Activated naive CD8-positive, alpha-beta T cell treated with anti-CD3 and anti-CD28 coated beads, Interleukin-2, amount 10 ng/mL, durations not matched to agents 7 days and 5 days (primary cell): ENCODE results near the gene RABGAP1. TPM values are rescaled to one million over a fixed set of nuclear protein-coding genes. Genes with fewer than 3 reads are reported as not detected.

Experiments used
- ATAC-seq: fragments of 150-1000 bp; cut with Tn5 transposase; one replicate; pipeline ENCODE4 v1.10.0; 2021; ENCODE audit warnings: low read depth, moderate library complexity
- POLR2A ChIA-PET: fragments of 350-600 bp; sonication (Branson Sonifier 250); formaldehyde crosslinking; loops from one replicate; lab custom pipeline; 2021; ENCODE audit warnings: antibody characterized with exemption; lab: Charles Lee
- DNase-seq: peaks from one replicate; pipeline ENCODE4 v3.0.0; 2021
- H3K27ac Mint-ChIP-seq: one replicate; pipeline ENCODE4 v1.8.0; 2022; ENCODE audit warnings: mild to moderate bottlenecking, mixed read lengths
- H3K27me3 Mint-ChIP-seq: one replicate; pipeline ENCODE4 v1.8.0; 2022; ENCODE audit warnings: mild to moderate bottlenecking, moderate library complexity, mixed read lengths
- H3K36me3 Mint-ChIP-seq: one replicate; pipeline ENCODE4 v1.8.0; 2021; ENCODE audit warnings: mild to moderate bottlenecking, mixed read lengths
- H3K4me1 Mint-ChIP-seq: one replicate; pipeline ENCODE4 v1.8.0; 2021; ENCODE audit warnings: mixed read lengths
- H3K4me3 Mint-ChIP-seq: one replicate; pipeline ENCODE4 v1.8.0; 2022; ENCODE audit warnings: mild to moderate bottlenecking, moderate library complexity, mixed read lengths
- H3K9me3 Mint-ChIP-seq: one replicate; pipeline ENCODE4 v1.8.0; 2021; ENCODE audit warnings: mixed read lengths
- total RNA-seq, 2 experiments: library from RNA; stranded (reverse); gene quantifications; one replicate each; pipeline ENCODE4 v1.2.3, GENCODE V29; 2021

The RABGAP1 gene
- total RNA-seq, 2 experiments from 2014 or later, result 25.5 to 27.7 TPM

DNA sequence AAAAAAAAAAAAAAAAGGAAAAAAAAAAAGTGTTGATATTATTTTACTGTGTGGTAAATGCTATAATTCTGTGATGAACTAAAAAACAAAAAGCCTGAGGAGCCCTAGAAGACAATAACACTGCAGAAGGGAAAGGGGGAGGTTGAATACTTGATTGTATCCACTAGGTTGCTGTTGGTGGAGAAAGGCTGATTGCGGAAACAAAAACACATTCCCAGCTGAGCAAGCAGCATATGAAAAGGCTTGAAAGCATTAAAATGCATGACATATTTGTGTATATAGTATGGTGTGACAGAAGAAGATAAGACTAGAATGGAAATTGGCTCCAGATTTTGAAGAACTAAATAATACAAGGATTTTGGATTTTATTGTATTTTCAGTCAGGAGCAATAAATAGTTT, 8.9 kb downstream of the RABGAP1 start:
- ATAC-seq (no peak), DNase-seq (no peak)
- POLR2A ChIA-PET, result no interaction called here
- Mint-ChIP-seq H3K4me3 (no peak overlapping the region), H3K27me3 (no peaks in the 10 kb centered on the region), H3K36me3 (peaks cover 7% of the 10 kb centered on the region), H3K4me1 (peaks cover 25% of the 10 kb centered on the region), H3K27ac (no peak overlapping the region), H3K9me3 (no peaks in the 10 kb centered on the region)

- no peaks in the 10 kb centered on the region for H3K9me3 Mint-ChIP-seq
- H3K36me3 Mint-ChIP-seq, result peaks cover 7% of the 10 kb centered on the region
- H3K4me3 Mint-ChIP-seq, result no peak overlapping the region
- peaks cover 24% of the 10 kb centered on the region for H3K4me1 Mint-ChIP-seq
- no peak for DNase-seq
- no peaks in the 10 kb centered on the region for H3K27me3 Mint-ChIP-seq
- no peak overlapping the region for H3K27ac Mint-ChIP-seq
- POLR2A ChIA-PET, result no interaction called here
- ATAC-seq, result no peak
Observed at GRCh38 chr9:122950263-122950662, 9.4 kb downstream of the RABGAP1 start.

- Mint-ChIP-seq H3K27ac (no peak overlapping the region), H3K4me3 (no peak overlapping the region), H3K4me1 (peaks cover 16% of the 10 kb centered on the region), H3K36me3 (peaks cover 7% of the 10 kb centered on the region), H3K27me3 (no peaks in the 10 kb centered on the region), H3K9me3 (no peaks in the 10 kb centered on the region)
- no peak for DNase-seq
- ATAC-seq, result no peak
- POLR2A ChIA-PET, result no interaction called here
Observed at GRCh38 chr9:122951056-122951455, 10.2 kb downstream of the RABGAP1 start.

DNA sequence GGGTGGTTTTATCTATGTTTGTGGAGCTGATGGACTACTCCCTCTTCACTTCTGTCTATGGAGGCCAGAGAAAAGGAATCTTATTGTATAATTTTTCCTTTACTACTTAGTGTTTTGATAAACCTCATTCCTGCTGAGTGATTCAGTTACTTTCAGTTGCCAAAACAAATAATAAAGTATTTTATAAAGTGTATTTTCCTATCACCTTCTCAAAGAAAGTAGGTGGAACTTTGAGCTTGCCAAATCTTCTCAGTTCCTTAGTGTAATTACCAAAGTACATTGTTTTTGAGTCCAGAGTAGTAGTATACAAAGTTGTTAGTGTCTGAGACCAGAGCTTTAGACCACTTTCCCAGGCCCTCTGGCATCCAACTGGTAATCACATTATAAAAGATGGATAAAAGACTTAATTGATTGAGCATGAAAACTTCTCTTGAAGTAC, 13.5 kb downstream of the RABGAP1 start:
- Mint-ChIP-seq H3K27ac (no peak overlapping the region), H3K4me1 (no peaks in the 10 kb centered on the region), H3K4me3 (no peak overlapping the region), H3K9me3 (no peaks in the 10 kb centered on the region), H3K36me3 (peaks cover 8% of the 10 kb centered on the region), H3K27me3 (no peaks in the 10 kb centered on the region)
- POLR2A ChIA-PET, result no interaction called here
- no peak for DNase-seq
- no peak for ATAC-seq

- no peaks in the 10 kb centered on the region for H3K4me1 Mint-ChIP-seq
- H3K27me3 Mint-ChIP-seq, result no peaks in the 10 kb centered on the region
- POLR2A ChIA-PET, result no interaction called here
- H3K27ac Mint-ChIP-seq, result no peak overlapping the region
- H3K36me3 Mint-ChIP-seq, result peaks cover 18% of the 10 kb centered on the region
- no peak overlapping the region for H3K4me3 Mint-ChIP-seq
- peaks cover 2% of the 10 kb centered on the region for H3K9me3 Mint-ChIP-seq
- ATAC-seq (no peak), DNase-seq (no peak)
Observed at GRCh38 chr9:122955961-122956360, 15.1 kb downstream of the RABGAP1 start.

DNA sequence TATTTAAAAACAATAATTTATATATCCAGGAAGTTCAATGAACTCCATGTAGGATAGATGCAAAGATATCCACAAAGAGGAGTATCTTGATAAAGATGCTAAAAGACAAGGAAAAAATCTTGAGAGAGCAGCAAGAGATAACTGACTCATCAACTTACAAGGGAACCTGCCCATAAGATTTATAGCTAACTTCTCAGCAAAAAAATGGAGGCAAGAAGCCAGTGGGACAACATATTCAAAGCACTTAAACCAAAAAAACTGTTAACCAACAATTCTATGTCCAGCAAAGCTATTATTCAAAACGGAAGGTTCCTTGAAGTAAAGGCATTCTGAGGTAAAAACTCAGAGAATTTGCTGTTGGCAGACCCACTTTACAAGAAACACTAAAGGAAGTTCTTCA, 20.3 kb downstream of the RABGAP1 start:
- Mint-ChIP-seq H3K27me3 (no peaks in the 10 kb centered on the region), H3K4me3 (no peak overlapping the region), H3K4me1 (no peaks in the 10 kb centered on the region), H3K27ac (no peak overlapping the region), H3K36me3 (peaks cover 22% of the 10 kb centered on the region), H3K9me3 (peaks cover 2% of the 10 kb centered on the region)
- POLR2A ChIA-PET, result no interaction called here
- ATAC-seq (no peak), DNase-seq (no peak)

DNA sequence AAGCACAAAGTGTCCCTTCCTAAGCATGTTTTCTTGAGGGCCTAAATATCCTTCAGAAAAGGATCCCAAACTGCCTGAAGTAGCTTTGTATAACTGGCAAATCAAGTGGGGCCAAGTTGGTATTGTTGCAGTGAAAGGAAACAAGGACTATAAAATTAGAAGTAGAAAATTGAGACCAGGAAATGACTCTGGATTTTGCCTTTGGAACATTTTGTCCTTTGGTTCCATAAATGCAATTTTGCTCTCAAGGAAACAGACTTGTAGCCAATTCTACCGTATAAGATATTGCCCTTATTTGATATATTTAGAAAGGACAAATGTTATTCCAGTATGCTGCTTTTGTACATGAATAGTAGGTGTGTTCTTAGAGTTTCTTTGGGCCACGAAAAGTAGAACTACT, 34.4 kb downstream of the RABGAP1 start:
- Mint-ChIP-seq H3K27ac (no peak overlapping the region), H3K9me3 (no peaks in the 10 kb centered on the region), H3K4me1 (peaks cover 2% of the 10 kb centered on the region), H3K36me3 (peaks cover 10% of the 10 kb centered on the region), H3K4me3 (no peak overlapping the region), H3K27me3 (no peaks in the 10 kb centered on the region)
- POLR2A ChIA-PET, result no interaction called here
- DNase-seq (no peak), ATAC-seq (no peak)

DNA sequence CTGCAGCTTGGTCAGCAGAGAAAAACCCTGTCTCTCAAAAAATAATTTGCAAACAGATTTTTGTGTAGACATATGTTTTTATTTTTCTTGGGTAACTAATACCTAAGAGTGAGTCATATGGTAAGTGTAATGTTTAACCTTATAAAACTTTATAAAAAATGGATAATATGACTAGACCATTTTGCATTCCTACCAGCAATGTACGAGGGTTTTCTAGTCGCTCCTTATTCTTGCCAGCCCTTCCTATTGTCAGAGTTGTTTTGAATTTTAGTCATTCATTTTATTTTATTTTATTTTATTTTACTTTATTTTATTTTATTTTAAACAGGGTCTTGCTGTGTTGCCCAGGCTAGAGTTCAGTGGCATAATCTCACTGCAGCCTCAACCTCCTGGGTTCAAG, 37.8 kb downstream of the RABGAP1 start:
- ATAC-seq, result no peak
- H3K27me3 Mint-ChIP-seq, result no peaks in the 10 kb centered on the region
- POLR2A ChIA-PET, result no interaction called here
- peaks cover 2% of the 10 kb centered on the region for H3K4me1 Mint-ChIP-seq
- no peaks in the 10 kb centered on the region for H3K9me3 Mint-ChIP-seq
- no peak overlapping the region for H3K4me3 Mint-ChIP-seq
- peaks cover 3% of the 10 kb centered on the region for H3K36me3 Mint-ChIP-seq
- H3K27ac Mint-ChIP-seq, result no peak overlapping the region
- no peak for DNase-seq

DNA sequence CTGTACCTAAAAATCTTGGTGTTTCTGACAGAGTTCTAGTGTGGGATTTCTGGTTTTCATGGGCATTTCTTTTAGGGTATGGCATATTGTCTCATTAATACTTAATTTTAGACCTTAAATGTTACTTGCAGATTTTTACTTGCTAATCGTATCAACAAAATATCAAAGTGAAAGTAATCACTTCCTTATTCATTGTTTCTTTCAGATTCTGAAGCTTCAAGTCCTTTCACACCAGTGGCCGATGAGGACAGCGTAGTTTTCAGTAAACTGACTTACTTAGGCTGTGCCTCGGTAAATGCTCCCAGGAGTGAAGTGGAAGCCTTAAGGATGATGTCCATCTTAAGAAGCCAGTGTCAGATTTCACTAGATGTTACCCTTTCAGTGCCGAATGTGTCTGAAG, 45.2 kb downstream of the RABGAP1 start:
- Mint-ChIP-seq H3K27me3 (no peaks in the 10 kb centered on the region), H3K4me3 (no peak overlapping the region), H3K4me1 (peaks cover 2% of the 10 kb centered on the region), H3K9me3 (no peaks in the 10 kb centered on the region), H3K36me3 (peaks cover 3% of the 10 kb centered on the region), H3K27ac (no peak overlapping the region)
- ATAC-seq (no peak), DNase-seq (no peak)
- POLR2A ChIA-PET, result no interaction called here

- ATAC-seq (no peak), DNase-seq (no peak)
- H3K27ac Mint-ChIP-seq, result no peak overlapping the region
- POLR2A ChIA-PET, result no interaction called here
- H3K36me3 Mint-ChIP-seq, result peaks cover 3% of the 10 kb centered on the region
- no peaks in the 10 kb centered on the region for H3K9me3 Mint-ChIP-seq
- H3K4me3 Mint-ChIP-seq, result no peak overlapping the region
- H3K4me1 Mint-ChIP-seq, result peaks cover 2% of the 10 kb centered on the region
- H3K27me3 Mint-ChIP-seq, result no peaks in the 10 kb centered on the region
Observed at GRCh38 chr9:122988141-122988540, 47.3 kb downstream of the RABGAP1 start.

DNA sequence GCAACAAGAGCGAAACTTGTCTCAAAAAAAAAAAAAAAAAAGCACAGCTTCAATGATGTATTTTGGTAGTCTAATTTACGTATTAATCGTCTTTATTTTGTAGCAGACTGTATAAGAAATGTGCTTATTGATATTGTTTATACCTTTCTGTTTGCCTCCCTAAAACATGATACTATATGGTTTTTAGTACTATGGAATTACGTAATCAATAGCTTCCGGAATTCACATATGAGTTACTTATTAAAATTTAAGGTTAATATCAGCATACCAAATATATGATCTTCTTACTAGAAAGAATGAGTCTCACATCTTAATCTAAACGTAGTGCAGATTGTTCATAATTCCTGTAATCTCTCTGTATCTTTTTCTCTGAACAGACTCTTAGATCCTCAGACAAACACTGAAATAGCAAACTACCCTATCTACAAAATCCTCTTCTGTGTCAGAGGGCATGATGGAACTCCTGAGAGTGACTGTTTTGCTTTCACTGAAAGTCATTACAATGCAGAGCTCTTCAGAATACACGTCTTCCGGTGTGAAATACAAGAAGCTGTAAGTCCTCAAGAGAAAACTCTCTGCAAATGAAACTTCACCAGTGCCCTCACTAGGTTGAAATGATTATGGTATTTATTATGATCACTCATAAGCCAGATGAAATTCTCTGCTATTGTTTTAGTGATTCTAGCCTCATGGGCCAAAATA, 48.3 kb downstream of the RABGAP1 start:
- ATAC-seq (peak; percentile 61), DNase-seq (no peak)
- peaks cover 3% of the 10 kb centered on the region for H3K36me3 Mint-ChIP-seq
- POLR2A ChIA-PET, result interaction anchor here (1.2 kb wide), 1 partner anchor 84 kb away, joined by 3 read pairs; the partner anchor contains the start of gene RC3H2
- H3K27ac Mint-ChIP-seq, result peak overlapping the region; percentile 54
- no peaks in the 10 kb centered on the region for H3K27me3 Mint-ChIP-seq
- peak overlapping the region; percentile 3 for H3K4me3 Mint-ChIP-seq
- no peaks in the 10 kb centered on the region for H3K9me3 Mint-ChIP-seq
- peaks cover 2% of the 10 kb centered on the region for H3K4me1 Mint-ChIP-seq

- Mint-ChIP-seq H3K4me3 (no peak overlapping the region), H3K27me3 (no peaks in the 10 kb centered on the region), H3K9me3 (no peaks in the 10 kb centered on the region), H3K36me3 (no peaks in the 10 kb centered on the region), H3K4me1 (no peaks in the 10 kb centered on the region), H3K27ac (no peak overlapping the region)
- POLR2A ChIA-PET, result interaction anchor here (0.7 to 1.4 kb wide), 5 partner anchors 47 to 151 kb away, joined by 3 to 4 read pairs (median 3); partner anchors contain the start of gene RC3H2
- DNase-seq (no peak), ATAC-seq (peak; percentile 70)
Observed at GRCh38 chr9:122991370-122991830, 50.6 kb downstream of the RABGAP1 start.

- Mint-ChIP-seq H3K9me3 (no peaks in the 10 kb centered on the region), H3K4me1 (peaks cover 4% of the 10 kb centered on the region), H3K27me3 (no peaks in the 10 kb centered on the region), H3K27ac (no peak overlapping the region), H3K36me3 (peaks cover 9% of the 10 kb centered on the region), H3K4me3 (no peak overlapping the region)
- ATAC-seq, result no peak
- no peak for DNase-seq
- POLR2A ChIA-PET, result no interaction called here
Observed at GRCh38 chr9:122996586-122996985, 55.8 kb downstream of the RABGAP1 start.

DNA sequence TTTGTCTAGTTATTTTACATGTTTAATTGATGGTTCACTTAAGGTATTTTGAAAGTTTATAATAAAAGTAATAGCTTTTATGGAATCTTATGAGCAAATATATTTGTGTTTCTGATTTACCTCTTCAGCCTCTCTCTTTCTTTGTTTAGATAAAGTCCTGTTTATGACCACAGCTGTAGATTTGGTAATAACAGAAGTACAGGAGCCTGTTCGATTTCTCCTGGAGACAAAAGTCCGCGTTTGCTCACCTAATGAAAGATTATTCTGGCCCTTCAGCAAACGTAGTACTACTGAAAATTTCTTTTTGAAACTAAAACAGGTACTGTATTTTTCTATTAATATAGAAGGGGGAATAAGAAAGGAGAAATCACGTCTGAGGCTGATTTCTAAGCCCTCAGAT, 57.6 kb downstream of the RABGAP1 start:
- H3K4me1 Mint-ChIP-seq, result peaks cover 4% of the 10 kb centered on the region
- no peak overlapping the region for H3K27ac Mint-ChIP-seq
- H3K27me3 Mint-ChIP-seq, result no peaks in the 10 kb centered on the region
- DNase-seq (no peak), ATAC-seq (no peak)
- H3K9me3 Mint-ChIP-seq, result no peaks in the 10 kb centered on the region
- H3K4me3 Mint-ChIP-seq, result no peak overlapping the region
- peaks cover 9% of the 10 kb centered on the region for H3K36me3 Mint-ChIP-seq
- POLR2A ChIA-PET, result interaction anchor here (0.5 kb wide), 1 partner anchor 682 kb away, joined by 3 read pairs; no protein-coding TSS in a partner anchor
